ENCODE results near the gene NCOA3. TPM values are rescaled to one million over a fixed set of nuclear protein-coding genes. Genes with fewer than 3 reads are reported as not detected.

The NCOA3 gene
- total and polyA plus RNA-seq, 2 of the 8 experiments (the other 6 are each of a cell fraction or from before 2014, with no cell fraction given): 7.9 to 24.7 TPM

GRCh38 chr20:47669489-47669888 lies 167.8 kb downstream of the NCOA3 start (continued):
- TF ChIP-seq HDAC2 (IDR thresholded peaks at IDR 0.05; ENCODE audit: borderline replicate concordance in 1 of 2, low read depth in 2 of 2, low read length in 2 of 2) (no peak), SUZ12 (IDR thresholded peaks at IDR 0.05; ENCODE audit: low read length) (no peak), MAX (IDR thresholded peaks at IDR 0.05) (no peak), ZNF274 (IDR thresholded peaks at IDR 0.05; ENCODE audit: borderline replicate concordance, extremely low read depth, low read length) (no peak)
